Measurements from ENCODE around the gene PCSK6.

GRCh38 chr15:101351736-101352135 lies 137.8 kb downstream of the PCSK6 start:
- TF ChIP-seq CTCF (conservative IDR thresholded peaks at IDR 0.05; ENCODE audit: low read length) (no peak), EZH2phosphoT487 (IDR thresholded peaks at IDR 0.05; ENCODE audit: borderline replicate concordance) (no peak)
